Transverse colon (tissue), 3 donors: ENCODE results near the gene GALP.

Source experiments
- EP300 ChIP-seq: sonication (generic); formaldehyde crosslinking; IDR thresholded peaks from one replicate; pipeline ENCODE4 v1.6.1; 2017; ENCODE audit warnings: antibody characterized with exemption, low read depth
- POLR2A ChIP-seq: fragments of 450-650 bp; IDR thresholded peaks from one replicate; pipeline ENCODE4 v1.6.1; 2016; ENCODE audit warnings: antibody characterized with exemption, mild to moderate bottlenecking, moderate library complexity
- POLR2AphosphoS5 ChIP-seq, 3 donors: sonication (generic); formaldehyde crosslinking; IDR thresholded peaks; one replicate each; pipeline ENCODE4 v1.6.1; 2016; ENCODE audit warnings: antibody characterized with exemption in 3 of 3

DNA sequence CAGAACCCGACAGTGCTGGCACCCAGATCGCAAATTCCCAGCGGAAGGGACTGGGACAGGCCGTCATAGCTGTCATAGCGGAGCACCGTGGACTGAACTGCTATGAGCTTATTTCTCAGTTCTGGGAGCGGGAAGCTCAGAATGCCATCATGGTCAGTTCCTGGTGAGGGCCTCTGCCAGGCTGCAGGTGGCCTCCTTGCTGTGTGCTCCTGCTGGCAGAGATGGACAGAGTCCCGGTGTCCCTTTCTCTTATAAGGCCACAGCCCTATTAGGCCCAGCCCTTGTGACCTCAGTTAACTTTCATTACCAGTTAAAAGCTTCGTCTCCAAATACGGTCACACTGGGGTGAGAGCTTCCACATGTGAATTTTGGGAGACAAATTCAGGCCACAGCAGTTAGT, 30.1 kb upstream of the GALP start:
- TF ChIP-seq POLR2A (no peak), POLR2AphosphoS5 (IDR thresholded peaks at IDR 0.05) (no peak), EP300 (no peak)
